ENCODE results near the gene ZNF549. TPM values are rescaled to one million over a fixed set of nuclear protein-coding genes. Genes with fewer than 3 reads are reported as not detected.
A peak's percentile ranks its signal among the peaks of the same experiment; 100 is the strongest.

The ZNF549 gene
- total and polyA plus RNA-seq, 4 donors, result 0.66 to 4.5 (median 1.5) TPM

GRCh38 chr19:57552432-57552831 is 25.3 kb downstream of the ZNF549 start:
- DNase-seq (ENCODE audit: low spot score), result no peak
- peak overlapping the region in 2 of 3 donors; percentile 56 to 66 for H3K4me3 ChIP-seq (ENCODE audit: low read depth in 1 of 3, low read length in 3 of 3)
- H3K4me1 ChIP-seq (ENCODE audit: control insufficient read depth in 4 of 4, insufficient read depth in 4 of 4, low read length in 3 of 4), result no peaks in the 10 kb centered on the region
- H3K9ac ChIP-seq (ENCODE audit: low read depth in 1 of 2, low read length in 2 of 2), result no peak overlapping the region
- TF ChIP-seq MAX (IDR thresholded peaks at IDR 0.05) (no peak), FOXA1 (IDR thresholded peaks at IDR 0.05) (no peak), REST (IDR thresholded peaks at IDR 0.05) (no peak), HNF4G (IDR thresholded peaks at IDR 0.05) (no peak), YY1 (IDR thresholded peaks at IDR 0.05) (no peak)
- H3K36me3 ChIP-seq (ENCODE audit: control insufficient read depth in 4 of 4, insufficient read depth in 3 of 4, low read depth in 1 of 4, low read length in 3 of 4), result peaks cover 38 to 90% (median 86%) of the 10 kb centered on the region in 4 donors
- peaks cover 55 to 81% (median 73%) of the 10 kb centered on the region in 4 donors for H3K9me3 ChIP-seq (ENCODE audit: control insufficient read depth in 4 of 4, low read length in 3 of 4)
- no peak overlapping the region for H3K27ac ChIP-seq (ENCODE audit: low read depth in 1 of 2, low read length in 2 of 2)
- 98% methylated on average over 2 of the region's 2 CpGs for WGBS
- no peaks in the 10 kb centered on the region for H3K27me3 ChIP-seq (ENCODE audit: control insufficient read depth in 4 of 4, insufficient read depth in 4 of 4, low read length in 3 of 4)

GRCh38 chr19:57557659-57558058 is 30.5 kb downstream of the ZNF549 start:
- no peak for DNase-seq (ENCODE audit: low spot score)
- TF ChIP-seq REST (IDR thresholded peaks at IDR 0.05) (no peak), HNF4G (IDR thresholded peaks at IDR 0.05) (no peak), RXRA (IDR thresholded peaks at IDR 0.05) (no peak), CTCF (IDR thresholded peaks at IDR 0.05; ENCODE audit: low read depth, low read length, missing input control) (no peak), FOXA2 (IDR thresholded peaks at IDR 0.05) (no peak), HNF4A (conservative IDR thresholded peaks at IDR 0.05) (no peak), EGR1 (IDR thresholded peaks at IDR 0.05; ENCODE audit: low read depth in 2 of 2) (no peak), JUND (IDR thresholded peaks at IDR 0.05) (no peak), YY1 (IDR thresholded peaks at IDR 0.05) (no peak), NR2F2 (IDR thresholded peaks at IDR 0.05) (no peak), TAF1 (conservative IDR thresholded peaks at IDR 0.05) (no peak), FOXA1 (IDR thresholded peaks at IDR 0.05) (no peak), MAX (IDR thresholded peaks at IDR 0.05) (no peak), GABPA (IDR thresholded peaks at IDR 0.05 in 1 of 2, conservative IDR thresholded peaks at IDR 0.05 in 1 of 2) (no peak), ATF3 (IDR thresholded peaks at IDR 0.05) (no peak), ZBTB33 (IDR thresholded peaks at IDR 0.05) (no peak), RAD21 (IDR thresholded peaks at IDR 0.05) (no peak), SP1 (IDR thresholded peaks at IDR 0.05) (no peak)
- peaks cover 28 to 56% (median 39%) of the 10 kb centered on the region in 4 donors for H3K9me3 ChIP-seq (ENCODE audit: control insufficient read depth in 4 of 4, low read length in 3 of 4)
- H3K36me3 ChIP-seq (ENCODE audit: control insufficient read depth in 4 of 4, insufficient read depth in 3 of 4, low read depth in 1 of 4, low read length in 3 of 4), result peaks cover 12 to 38% (median 36%) of the 10 kb centered on the region in 4 donors
- no peaks in the 10 kb centered on the region for H3K27me3 ChIP-seq (ENCODE audit: control insufficient read depth in 4 of 4, insufficient read depth in 4 of 4, low read length in 3 of 4)
- no peak overlapping the region for H3K27ac ChIP-seq (ENCODE audit: low read depth in 1 of 2, low read length in 2 of 2)
- H3K4me3 ChIP-seq (ENCODE audit: low read depth in 1 of 3, low read length in 3 of 3), result peak overlapping the region in 2 of 3 donors; percentile 46 to 70
- WGBS, result 87% methylated on average over 5 of the region's 5 CpGs
- H3K4me1 ChIP-seq (ENCODE audit: control insufficient read depth in 4 of 4, insufficient read depth in 4 of 4, low read length in 3 of 4), result peaks cover 0 to 19% (median 11%) of the 10 kb centered on the region in 4 donors
- no peak overlapping the region for H3K9ac ChIP-seq (ENCODE audit: low read depth in 1 of 2, low read length in 2 of 2)
